Heart right ventricle (tissue), 16 donors: ENCODE data around the gene UNC5B. TPM values are rescaled to one million over a fixed set of nuclear protein-coding genes. Genes with fewer than 3 reads are reported as not detected.

ENCODE experiments used
- ATAC-seq, 8 donors: fragments of 200-7000 bp; cut with Tn5 transposase; one replicate each; pipeline ENCODE4 v1.9.1; 2020; ENCODE audit warnings: mild to moderate bottlenecking in 8 of 8, moderate library complexity in 8 of 8, moderate number of reproducible peaks in 1 of 8
- DNase-seq, 2 donors: peaks; one replicate each; pipeline ENCODE4 v3.0.0-alpha.2; 2020
- H3K27ac ChIP-seq, 10 donors: fragments of 200-600 bp; sonication (generic) in 2 of 10; one replicate each; pipeline versions ENCODE4 v1.5.0 to v1.8.0; 2020 to 2022; ENCODE audit warnings: mild to moderate bottlenecking in 3 of 10
- H3K27me3 ChIP-seq, 7 donors: fragments of 200-600 bp; one replicate each; pipeline ENCODE4 v1.8.0; 2021 to 2022; ENCODE audit warnings: mild to moderate bottlenecking in 2 of 7
- H3K36me3 ChIP-seq, 9 donors: fragments of 200-600 bp; sonication (generic) in 1 of 9; one replicate each; pipeline versions ENCODE4 v1.5.0 to v1.8.0; 2020 to 2022; ENCODE audit warnings: mild to moderate bottlenecking in 2 of 9
- H3K4me1 ChIP-seq, 9 donors: fragments of 200-600 bp; sonication (generic) in 1 of 9; one replicate each; pipeline versions ENCODE4 v1.5.0 to v1.8.0; 2020 to 2022; ENCODE audit warnings: mild to moderate bottlenecking in 4 of 9
- H3K4me3 ChIP-seq, 10 donors: fragments of 200-600 bp; sonication (generic) in 2 of 10; one replicate each; pipeline versions ENCODE4 v1.5.0 to v1.8.0; 2020 to 2022; ENCODE audit warnings: mild to moderate bottlenecking in 7 of 10, moderate library complexity in 2 of 10
- H3K9me3 ChIP-seq, 11 donors: fragments of 200-600 bp in 10 of 11; sonication (generic) in 2 of 11; one replicate each; pipeline versions ENCODE4 v1.5.0 to v1.8.0; 2013 to 2022; ENCODE audit warnings: mild to moderate bottlenecking in 2 of 11, control low read depth in 1 of 11, moderate library complexity in 1 of 11
- CTCF ChIP-seq, 9 donors: fragments of 200-600 bp; sonication (generic) in 2 of 9; IDR thresholded peaks; one replicate each; pipeline versions ENCODE4 v1.5.0 to v1.8.0; 2021 to 2022; ENCODE audit warnings: antibody characterized with exemption in 9 of 9, mild to moderate bottlenecking in 5 of 9, moderate library complexity in 1 of 9
- WGBS, 2 donors: extraction: QIAGEN DNeasy Blood & Tissue Kit; methylation state at CpG; one replicate each; pipeline ENCODE4 v1.1.7; 2013; ENCODE audit warnings: inconsistent platforms in 1 of 2; 5-methylcytosine and 5-hydroxymethylcytosine counted together
- intact Hi-C, 10 donors: fragments of 100-400 bp; cut with DNase I; formaldehyde crosslinking; loops; one replicate each; pipeline versions ENCODE4 v1.11.1 to v1.14.2; 2022
- polyA plus RNA-seq, 2 donors: library from polyadenylated mRNA; stranded (reverse); fragments of 200-250 nt; gene quantifications; one replicate each; pipeline ENCODE4 v1.2.3, GENCODE V29; 2013
- total RNA-seq, 10 donors: library from RNA; stranded (reverse); fragmentation: NEBNext Ultra II Directional in 3 of 10; extraction: Animal tissue kit (Norgen Biotek cat#: 25700) in 3 of 10; gene quantifications; one replicate each; pipeline versions ENCODE4 v1.2.1 to v1.2.4, GENCODE V29; 2021 to 2023
- donor health status: Arrhythmogenic right ventricular cardiomyopathy.
- donor health status: ischemic (EF 13 %, LVEDD 7.1; RV severe dilation, severe dysfunction).
- donor health status: healthy with polysubstance abuse.
- donor health status: DM: no; HTN: yes; CAD: no.
- donor health status: DM: no; HTN: no; CAD: no.
- donor health status: ischemic (EF 25% LVEDD 6.9; RV normal size, moderate dysfunction).
- donor health status: ischemic (EF 25% LVEDD 5.7; RV mildly dilated, moderate dysfunction).
- donor health status: healthy.
- donor health status: DM: yes; HTN: yes; CAD: no.
- donor health status: Ischemic cardiomyopathy.
- donor health status: ischemic (EF 35%, LVEDD 5.7; RV mildly dilated, moderate dysfunction).
- donor health status: nonischemic (EF 11% LVEDD 7.7; RV severe dilation, severe dysfunction).
- donor health status: DM: yes; HTN: yes; CAD: no.
- donor health status: PGD.
- donor health status: ischemic (EF 29% LVEDD 5.4; RV normal size, mild dysfunction).
- donor health status: nonischemic (EF 23%, LVEDD 6.1; RV moderate dilation, normal function).

Gene UNC5B
- total and polyA plus RNA-seq, 12 donors, result 3.3 to 20.6 (median 12.1) TPM

- Histone ChIP-seq H3K4me1 (peaks cover 0 to 16% (median 9%) of the 10 kb centered on the region in 9 donors), H3K27me3 (no peaks in the 10 kb centered on the region), H3K27ac (no peak overlapping the region), H3K36me3 (peaks cover 0 to 49% (median 0%) of the 10 kb centered on the region in 9 donors), H3K9me3 (no peaks in the 10 kb centered on the region), H3K4me3 (no peak overlapping the region)
- no peak for DNase-seq
- intact Hi-C loops, result loop anchor here in 5 of 10 donors (5.0 to 10.0 kb wide), 6 partner anchors 49 to 281 kb away; no protein-coding TSS in a partner anchor
- WGBS, 2 donors, result 89 to 91% methylated on average over 4 of the region's 4 CpGs
- no peak for ATAC-seq
- no peak for TF ChIP-seq CTCF (IDR thresholded peaks at IDR 0.05)
Measured at GRCh38 chr10:71323407-71323806, 111.0 kb downstream of the UNC5B start.

DNA sequence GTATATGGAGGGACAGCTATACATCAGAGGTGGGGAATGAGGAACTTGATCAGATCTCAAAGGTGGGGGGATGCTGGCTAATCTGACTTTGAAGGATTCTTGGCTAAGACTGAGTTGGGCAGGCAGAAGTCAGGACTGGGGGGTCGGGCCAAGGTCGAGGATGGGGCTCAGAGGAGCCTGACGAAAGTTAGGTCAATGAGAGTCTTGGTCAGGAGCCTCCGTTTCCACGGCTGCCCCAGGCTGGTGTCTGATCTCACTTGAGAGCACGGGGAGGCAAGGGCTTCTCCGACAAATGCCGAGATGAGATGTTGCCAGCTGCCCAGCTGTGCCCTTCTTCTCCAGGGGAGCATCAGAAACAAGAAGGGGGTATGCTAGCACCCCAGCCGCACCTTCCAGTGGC lies 112.4 kb downstream of the UNC5B start:
- ATAC-seq (no peak), DNase-seq (no peak)
- no peak for TF ChIP-seq CTCF (IDR thresholded peaks at IDR 0.05)
- 87 to 93% methylated on average over 9 of the region's 9 CpGs for WGBS, 2 donors
- intact Hi-C loops, result loop anchor here in 5 of 10 donors (1.0 to 10.0 kb wide), 7 partner anchors 36 to 280 kb away; no protein-coding TSS in a partner anchor
- H3K4me3 ChIP-seq, result no peak overlapping the region
- H3K27ac ChIP-seq, result no peak overlapping the region
- H3K9me3 ChIP-seq, result no peaks in the 10 kb centered on the region
- peaks cover 0 to 49% (median 0%) of the 10 kb centered on the region in 9 donors for H3K36me3 ChIP-seq
- no peaks in the 10 kb centered on the region for H3K27me3 ChIP-seq
- H3K4me1 ChIP-seq, result peaks cover 0 to 6% (median 3%) of the 10 kb centered on the region in 9 donors

- Histone ChIP-seq H3K27ac (no peak overlapping the region), H3K36me3 (peaks cover 0 to 49% (median 0%) of the 10 kb centered on the region in 9 donors), H3K4me3 (no peak overlapping the region), H3K4me1 (peaks cover 0 to under 1% (median 0%) of the 10 kb centered on the region in 9 donors), H3K9me3 (no peaks in the 10 kb centered on the region), H3K27me3 (no peaks in the 10 kb centered on the region)
- no peak for ATAC-seq
- no peak for DNase-seq
- no peak for TF ChIP-seq CTCF (IDR thresholded peaks at IDR 0.05)
- intact Hi-C loops, result loop anchor here in 3 of 10 donors (10.0 kb wide), 3 partner anchors 50 to 280 kb away; no protein-coding TSS in a partner anchor
- 93% methylated on average over 6 of the region's 6 CpGs for WGBS, 2 donors
Measured at GRCh38 chr10:71325267-71325666, 112.9 kb downstream of the UNC5B start.

DNA sequence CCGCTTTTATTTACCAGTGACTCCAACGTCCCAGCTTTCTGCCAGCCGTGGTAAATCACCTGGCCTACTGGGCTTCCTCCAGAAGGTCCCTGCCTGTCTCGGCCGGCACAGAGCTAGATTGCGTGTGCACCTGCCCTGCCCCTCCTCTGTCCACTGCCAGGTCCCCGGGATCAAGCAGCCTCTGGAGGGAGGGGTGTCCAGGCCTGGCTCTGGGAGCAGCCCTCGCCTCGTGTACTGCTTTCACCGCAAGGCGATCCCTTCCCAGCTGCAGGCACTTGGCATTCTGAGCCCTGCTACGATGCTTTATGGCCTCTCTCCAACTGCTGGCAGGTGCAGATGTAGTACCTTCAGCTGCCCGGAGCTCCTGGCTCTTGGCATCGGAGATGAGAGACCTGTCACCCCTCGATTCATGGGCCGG lies 114.1 kb downstream of the UNC5B start:
- Histone ChIP-seq H3K9me3 (no peaks in the 10 kb centered on the region), H3K4me3 (no peak overlapping the region), H3K27me3 (no peaks in the 10 kb centered on the region), H3K4me1 (no peaks in the 10 kb centered on the region), H3K36me3 (peaks cover 0 to 49% (median 0%) of the 10 kb centered on the region in 9 donors), H3K27ac (no peak overlapping the region)
- ATAC-seq (no peak), DNase-seq (no peak)
- TF ChIP-seq CTCF (IDR thresholded peaks at IDR 0.05), result no peak
- intact Hi-C loops, result loop anchor here in 3 of 10 donors (10.0 kb wide), 3 partner anchors 48 to 278 kb away; no protein-coding TSS in a partner anchor
- WGBS, 2 donors, result 88 to 90% methylated on average over 16 of the region's 16 CpGs
